GM18499 (cell line): Measurements from ENCODE around the gene ITSN1.
"Not testable (repeated sequence)": the region's sequence is repeated elsewhere in the genome, so short reads cannot be mapped to it uniquely, and the experiment has no call there.

Source experiments
- ATAC-seq: cut with Tn5 transposase; IDR thresholded peaks from one replicate; pipeline ENCODE4 v1.9.1; 2021; ENCODE audit warnings: moderate number of reproducible peaks; ENCODE audit not compliant: insufficient read depth, unreplicated experiment

ITSN1 gene

DNA sequence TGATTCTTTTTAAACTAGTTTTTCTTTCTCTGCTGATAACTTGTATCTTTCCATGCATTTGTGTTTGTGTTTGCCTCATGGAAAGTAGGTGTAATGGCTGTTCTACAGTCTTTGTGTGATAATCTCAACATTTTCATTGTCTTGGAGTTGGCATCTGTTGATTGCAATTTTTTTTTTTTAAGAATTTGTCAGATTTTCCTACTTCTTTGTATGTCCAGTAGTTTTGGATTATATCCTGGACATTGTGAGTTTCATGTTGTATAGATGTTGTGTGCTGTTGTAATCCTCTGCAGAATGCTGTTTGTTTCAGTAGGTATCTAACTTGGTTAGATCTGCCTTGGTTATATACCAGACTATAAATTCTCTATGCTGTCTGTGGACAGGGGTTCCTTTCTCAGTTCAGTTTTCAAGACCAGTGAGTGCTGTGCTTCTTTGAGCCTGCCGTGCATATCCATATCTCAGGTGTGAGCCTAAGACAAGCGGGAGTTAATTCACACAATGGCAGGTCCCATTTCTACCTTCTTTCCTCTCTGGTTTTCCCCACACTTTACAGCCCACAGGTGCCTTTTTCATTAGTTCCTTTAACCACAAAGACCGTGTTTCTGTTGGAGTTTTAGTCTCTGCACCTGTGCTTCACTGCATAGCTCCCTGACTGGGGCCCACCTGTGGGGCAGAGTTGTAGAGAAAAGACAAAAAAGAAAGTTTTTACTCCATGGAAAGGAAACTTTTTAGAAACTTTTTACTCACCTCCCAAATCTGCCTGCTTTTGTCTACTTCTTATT is 69.9 kb downstream of the ITSN1 start:
- no peak for ATAC-seq

DNA sequence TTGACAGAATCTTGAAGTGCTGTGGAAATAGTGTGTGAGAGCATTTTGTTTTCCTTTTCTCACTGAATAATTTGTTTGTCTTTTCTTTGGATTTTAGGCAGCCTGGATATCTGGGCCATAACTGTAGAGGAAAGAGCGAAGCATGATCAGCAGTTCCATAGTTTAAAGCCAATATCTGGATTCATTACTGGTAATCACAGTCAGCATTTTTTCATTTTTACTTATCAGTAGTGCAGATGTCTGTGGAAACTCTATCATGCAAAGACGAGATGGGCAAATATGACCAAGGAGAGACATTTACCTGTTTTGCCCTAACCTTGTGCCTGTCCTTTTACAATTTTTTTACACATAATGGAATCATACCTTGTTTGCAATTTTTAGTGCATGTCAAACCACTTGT is 78.8 kb downstream of the ITSN1 start:
- ATAC-seq: no peak

DNA sequence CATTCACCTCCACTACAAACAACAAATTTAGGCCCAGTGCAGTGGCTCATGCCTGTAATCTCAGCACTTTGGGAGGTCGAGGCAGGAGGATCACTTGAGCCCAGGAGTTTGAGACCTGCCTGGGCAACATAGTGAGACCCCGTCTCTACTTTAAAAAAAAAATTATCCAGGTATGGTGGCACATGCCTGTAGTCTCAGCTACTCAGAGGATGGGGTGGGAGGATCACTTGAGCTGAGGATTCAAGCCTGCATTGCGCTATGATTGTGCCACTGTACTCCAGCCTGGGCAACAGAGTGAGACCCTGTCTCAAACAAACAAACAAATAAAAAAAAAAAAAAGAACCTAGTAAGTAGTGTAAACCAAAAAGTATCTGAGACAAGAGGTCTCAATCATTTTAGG is 86.8 kb downstream of the ITSN1 start:
- not testable (repeated sequence) for ATAC-seq

DNA sequence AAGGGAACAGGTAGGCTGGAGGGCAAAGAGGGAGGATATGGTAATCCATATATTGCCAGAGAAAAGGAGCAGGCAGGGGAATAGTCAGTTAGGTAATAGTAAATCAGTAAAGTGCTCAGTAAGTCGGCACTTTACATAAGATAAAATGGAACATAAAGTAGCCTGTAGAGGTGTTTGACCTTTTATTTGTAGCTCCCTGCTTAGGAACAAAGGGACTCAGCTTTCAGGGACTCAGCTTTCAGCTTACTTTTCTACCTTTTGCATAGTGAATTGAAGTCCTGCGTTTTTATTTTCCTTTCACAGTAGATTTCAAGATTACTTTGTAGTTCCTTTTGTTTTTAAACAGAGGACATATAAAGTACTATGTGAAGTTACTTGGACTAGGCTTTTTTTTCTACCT is 87.3 kb downstream of the ITSN1 start:
- no peak for ATAC-seq

DNA sequence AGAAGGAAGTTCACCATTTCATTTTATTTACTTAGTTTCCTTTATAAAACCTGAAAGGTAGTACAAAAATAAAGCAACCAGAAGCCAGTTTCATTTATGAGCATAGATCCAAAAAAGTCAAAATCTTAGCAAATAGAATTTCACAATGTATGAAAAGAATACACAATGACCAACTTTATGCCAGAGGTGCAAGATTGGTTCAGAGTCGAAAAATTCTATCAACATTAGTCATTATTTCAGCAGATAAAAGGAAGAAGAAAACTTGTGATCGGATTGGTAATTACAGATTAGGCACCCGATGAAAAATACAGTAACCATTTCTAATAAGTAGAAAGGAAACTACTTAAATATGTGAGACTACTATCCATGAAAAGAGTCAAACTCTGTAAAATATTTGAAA is 89.1 kb downstream of the ITSN1 start:
- ATAC-seq: no peak

DNA sequence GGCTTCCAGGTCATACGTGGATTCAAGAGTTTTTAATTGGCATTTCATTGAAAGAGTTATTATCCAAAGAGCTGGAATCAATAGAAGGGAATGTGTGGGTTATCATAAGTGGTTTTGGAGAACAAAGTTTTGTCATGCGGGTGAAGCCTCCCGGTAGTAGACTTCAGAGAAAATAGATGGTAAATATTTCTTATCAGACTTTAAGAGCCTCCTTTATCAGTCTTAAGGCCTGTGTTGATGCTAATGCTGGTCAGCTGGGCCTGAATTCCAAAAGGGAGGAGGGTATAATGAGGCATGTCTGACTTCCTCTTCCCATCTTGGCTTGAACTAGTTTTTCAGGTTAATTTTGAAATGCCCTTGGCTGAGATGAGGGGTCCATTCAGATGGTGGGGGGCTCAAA is 89.7 kb downstream of the ITSN1 start:
- no peak for ATAC-seq

DNA sequence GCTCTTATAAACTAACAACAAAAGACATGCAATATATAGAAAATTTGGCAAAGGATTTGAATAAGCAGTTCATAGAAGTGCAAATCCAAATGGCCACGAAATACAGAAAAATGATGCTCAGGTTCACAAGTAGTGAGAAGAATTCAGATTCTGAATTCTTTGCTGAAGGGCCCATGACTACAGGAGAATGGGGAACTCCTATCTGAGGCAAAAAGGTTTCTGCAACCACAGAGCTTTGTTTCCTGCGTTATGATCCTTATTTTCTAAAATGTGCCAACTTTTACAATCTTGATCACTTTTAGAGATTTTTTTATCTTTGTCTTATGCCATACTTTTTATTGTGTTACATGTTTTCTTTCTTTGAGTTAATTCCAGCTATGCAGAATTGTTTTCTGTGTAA is 91.3 kb downstream of the ITSN1 start:
- ATAC-seq: no peak

DNA sequence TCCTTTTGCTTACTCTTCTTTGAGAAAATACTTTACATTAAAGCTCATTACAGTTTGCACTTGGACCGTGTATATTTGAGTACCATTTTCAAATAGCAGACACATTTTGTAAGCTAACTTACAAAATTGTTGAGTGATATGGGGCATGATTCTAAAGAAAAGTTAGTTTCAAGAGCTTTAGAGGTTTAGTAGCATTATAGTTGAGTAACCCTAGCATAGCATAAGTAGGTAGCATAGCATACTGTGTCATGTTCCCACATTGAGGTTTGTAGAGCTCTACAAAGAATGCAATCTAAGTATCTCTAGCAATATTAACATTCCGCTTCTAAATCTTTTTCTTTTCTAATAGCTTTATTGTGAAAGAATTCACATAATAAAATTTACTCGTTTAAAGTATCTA is 92.0 kb downstream of the ITSN1 start:
- ATAC-seq: no peak

DNA sequence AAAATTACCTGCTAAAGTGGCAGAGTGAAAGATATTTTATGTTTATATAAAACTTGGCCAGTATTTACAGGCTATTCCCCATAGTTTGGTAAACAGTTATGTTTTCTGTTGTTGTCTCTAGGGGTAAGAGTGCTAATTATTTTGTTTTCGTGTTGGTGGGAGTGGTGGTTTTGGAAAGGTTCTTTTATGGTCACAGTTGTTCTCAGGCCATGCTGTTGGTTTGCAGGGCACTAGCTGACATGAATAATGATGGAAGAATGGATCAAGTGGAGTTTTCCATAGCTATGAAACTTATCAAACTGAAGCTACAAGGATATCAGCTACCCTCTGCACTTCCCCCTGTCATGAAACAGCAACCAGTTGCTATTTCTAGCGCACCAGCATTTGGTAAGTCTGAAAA is 92.5 kb downstream of the ITSN1 start:
- no peak for ATAC-seq

DNA sequence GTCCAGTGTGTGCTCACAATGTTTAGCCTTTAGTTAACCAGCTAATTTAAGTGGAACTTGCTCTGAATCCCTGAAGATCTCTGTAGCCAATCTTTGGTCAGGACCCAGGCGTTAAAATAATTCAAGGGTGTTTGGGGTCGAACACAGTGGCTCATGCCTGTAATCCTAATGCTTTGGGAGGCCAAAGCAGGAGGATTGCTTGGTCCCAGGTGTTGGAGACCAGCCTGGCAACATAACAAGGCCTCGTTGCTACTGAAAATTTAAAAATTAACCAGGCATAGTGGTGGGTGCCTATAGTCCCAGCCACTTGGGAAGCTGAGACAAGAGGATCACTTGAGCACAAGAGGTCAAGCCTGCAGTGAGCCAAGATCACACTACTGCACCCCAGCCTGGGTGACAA is 94.3 kb downstream of the ITSN1 start:
- ATAC-seq: no peak

DNA sequence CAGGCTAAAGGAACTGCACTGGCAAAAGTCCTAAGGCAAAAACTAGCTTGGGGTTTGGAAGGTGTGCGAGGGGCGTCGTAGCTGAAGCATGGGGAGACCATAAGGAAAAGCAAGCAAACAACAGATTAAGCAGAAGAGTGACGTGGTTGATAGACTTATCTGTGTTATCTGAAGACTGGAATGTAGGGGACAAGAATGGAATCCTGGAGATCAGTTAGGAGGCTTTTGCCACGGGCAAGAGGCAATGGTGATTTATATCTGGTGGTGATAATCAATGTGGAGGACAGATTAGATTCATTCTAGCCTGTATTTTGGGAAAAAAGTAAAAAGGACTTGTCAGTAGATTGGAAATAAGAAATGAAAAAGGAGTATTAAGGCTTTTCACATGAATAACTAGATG is 97.4 kb downstream of the ITSN1 start:
- no peak for ATAC-seq

DNA sequence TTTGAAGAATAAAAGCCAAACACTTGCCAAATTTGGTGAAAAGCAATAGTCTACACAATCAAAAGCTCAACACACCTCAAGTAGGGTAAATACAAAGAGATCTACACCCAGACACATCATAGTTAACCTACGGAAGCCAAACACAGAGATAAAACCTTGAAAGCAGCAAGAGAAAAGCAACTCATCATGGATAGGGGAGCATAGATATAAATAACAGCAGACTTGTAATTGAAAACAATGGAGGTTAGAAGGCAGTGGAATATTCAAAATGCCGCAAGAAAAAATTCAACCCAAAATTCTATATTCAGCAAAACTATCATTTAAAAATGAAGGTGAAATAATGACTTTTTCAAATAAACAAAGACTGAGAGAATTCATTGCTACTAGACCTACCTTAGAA is 105.1 kb downstream of the ITSN1 start:
- ATAC-seq: no peak

DNA sequence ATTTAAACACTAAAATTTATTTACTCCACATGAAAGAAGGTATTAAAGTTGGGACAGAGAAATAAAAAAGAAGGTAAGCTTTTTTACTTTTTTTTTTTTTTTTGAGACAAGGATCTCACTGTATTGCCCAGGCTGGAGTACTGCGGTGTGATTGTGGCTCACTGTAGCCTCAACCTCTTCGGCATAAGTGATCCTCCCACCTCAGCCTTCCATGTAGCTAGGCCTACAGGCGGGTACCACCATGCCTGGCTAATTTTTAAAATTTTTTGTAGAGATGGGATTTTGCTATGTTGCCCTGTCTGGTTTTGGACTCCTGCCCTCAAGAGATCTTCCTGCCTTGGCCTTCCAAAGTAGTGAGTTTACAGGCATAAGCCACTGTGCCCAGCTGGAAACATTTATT is 106.6 kb downstream of the ITSN1 start:
- no peak for ATAC-seq

DNA sequence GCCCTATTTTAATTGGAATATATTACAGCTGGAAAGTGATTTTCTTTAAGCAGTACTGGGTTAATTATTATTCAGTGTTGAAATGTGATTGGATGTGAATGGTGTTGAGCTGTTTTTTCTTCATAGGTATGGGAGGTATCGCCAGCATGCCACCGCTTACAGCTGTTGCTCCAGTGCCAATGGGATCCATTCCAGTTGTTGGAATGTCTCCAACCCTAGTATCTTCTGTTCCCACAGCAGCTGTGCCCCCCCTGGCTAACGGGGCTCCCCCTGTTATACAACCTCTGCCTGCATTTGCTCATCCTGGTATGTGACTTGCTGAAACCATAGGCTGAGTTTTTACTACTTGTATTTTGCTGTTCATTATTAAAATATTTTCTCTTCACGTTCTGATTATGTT is 107.7 kb downstream of the ITSN1 start:
- ATAC-seq: no peak

DNA sequence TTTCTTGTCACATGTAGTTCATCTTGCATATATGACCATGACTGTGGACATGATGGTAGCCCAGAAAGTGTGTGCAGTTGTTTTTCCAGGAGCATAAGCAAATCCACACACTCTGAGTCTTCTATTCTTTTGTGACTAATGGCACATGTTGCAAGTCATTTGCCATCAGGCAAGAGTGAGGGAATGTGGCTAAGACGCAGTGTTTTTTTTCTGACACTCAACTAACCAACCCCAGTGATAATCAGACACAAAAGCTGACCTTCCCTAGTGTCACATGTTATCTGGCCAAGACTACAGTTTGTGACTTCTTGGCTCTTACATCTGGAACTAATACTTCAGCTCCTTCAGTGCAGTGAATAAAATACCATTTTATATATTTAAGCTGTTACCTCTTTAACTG is 108.8 kb downstream of the ITSN1 start:
- ATAC-seq: no peak

DNA sequence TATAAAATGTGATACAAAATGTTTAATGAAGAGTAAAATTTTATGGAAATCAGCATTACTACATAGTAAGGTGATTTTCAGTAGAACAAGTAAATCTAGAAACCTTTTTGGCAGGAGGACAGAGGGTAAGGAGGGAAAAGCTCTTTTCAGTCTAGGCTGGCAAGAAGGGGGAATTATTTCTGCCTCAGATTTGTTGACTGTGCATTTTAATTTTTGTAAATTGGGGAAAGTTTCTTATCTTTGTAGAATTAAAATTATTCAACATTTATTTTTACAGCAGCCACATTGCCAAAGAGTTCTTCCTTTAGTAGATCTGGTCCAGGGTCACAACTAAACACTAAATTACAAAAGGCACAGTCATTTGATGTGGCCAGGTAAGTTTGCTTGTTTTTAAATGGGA is 109.2 kb downstream of the ITSN1 start:
- ATAC-seq: no peak

DNA sequence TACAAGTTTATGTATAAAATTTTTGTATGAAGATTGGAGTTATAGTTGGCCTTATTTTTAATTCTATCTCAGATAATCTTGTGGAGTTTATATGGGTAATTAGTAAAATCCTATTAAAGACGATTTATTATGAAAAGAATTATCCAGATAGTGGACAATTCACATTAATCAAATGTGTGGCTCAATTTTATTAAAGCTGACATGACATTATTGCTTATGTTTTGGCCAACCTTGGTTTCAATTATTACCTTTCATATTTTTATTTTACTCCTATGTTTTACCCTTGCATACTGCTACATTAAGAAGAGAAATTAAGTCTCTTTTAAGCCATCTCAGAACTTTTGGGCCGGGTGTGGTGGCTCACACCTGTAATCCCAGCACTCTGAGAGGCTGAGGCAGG is 110.0 kb downstream of the ITSN1 start:
- no peak for ATAC-seq

DNA sequence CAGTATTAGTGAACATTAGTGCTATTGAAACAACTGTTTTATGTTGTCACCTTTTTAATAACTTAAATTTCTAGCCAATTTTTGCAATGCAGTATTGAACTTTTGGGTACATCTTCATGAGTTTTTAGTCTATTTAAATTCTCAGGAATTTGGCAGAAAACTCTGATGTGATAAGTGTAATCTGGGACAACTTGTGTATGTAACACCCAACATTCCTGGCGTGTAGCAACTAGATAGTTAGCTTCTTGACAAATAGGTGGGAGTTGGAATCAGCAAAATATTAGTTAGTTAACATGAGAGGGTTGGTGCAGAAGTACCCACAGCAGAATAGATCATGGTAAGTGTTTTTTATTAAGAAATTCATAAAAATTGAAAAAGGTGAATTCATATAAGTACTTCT is 111.6 kb downstream of the ITSN1 start:
- no peak for ATAC-seq

DNA sequence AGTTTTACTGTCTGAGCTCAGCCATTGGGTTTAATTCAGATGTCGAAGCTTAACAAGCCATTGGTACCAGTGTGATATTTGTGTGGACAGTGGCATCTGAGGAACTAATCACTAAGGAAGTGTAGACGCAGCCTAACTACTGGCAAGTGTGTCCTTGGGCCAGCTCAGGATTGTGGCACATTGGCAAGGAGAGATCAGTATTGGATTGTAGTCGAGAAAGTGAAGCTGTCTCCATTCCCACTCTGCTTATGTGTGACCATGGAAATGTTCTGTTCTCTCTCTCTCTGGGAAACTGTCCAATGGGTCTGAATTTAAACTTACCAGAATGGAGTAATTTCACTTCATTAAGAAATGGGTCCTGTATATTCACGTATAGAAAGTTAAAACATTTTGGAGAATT is 112.2 kb downstream of the ITSN1 start:
- ATAC-seq: no peak

DNA sequence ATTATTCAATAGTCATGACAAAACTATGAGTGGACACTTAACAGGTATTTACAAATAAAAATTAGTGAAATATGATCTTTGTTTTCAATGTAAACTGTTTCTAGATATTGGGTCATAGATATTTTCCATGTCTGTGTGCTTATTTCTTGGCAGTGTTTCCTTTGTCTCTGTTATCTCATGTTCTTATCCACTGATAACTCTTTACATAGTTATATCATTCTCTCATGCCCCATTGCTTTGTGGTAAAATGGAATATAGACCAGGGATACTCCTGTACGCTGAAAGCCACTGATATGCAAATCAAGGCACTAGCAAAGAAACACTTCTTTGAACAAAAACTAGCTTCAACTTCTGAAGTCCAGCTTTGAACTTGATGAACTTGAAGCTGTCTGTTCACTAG is 113.1 kb downstream of the ITSN1 start:
- ATAC-seq: no peak

DNA sequence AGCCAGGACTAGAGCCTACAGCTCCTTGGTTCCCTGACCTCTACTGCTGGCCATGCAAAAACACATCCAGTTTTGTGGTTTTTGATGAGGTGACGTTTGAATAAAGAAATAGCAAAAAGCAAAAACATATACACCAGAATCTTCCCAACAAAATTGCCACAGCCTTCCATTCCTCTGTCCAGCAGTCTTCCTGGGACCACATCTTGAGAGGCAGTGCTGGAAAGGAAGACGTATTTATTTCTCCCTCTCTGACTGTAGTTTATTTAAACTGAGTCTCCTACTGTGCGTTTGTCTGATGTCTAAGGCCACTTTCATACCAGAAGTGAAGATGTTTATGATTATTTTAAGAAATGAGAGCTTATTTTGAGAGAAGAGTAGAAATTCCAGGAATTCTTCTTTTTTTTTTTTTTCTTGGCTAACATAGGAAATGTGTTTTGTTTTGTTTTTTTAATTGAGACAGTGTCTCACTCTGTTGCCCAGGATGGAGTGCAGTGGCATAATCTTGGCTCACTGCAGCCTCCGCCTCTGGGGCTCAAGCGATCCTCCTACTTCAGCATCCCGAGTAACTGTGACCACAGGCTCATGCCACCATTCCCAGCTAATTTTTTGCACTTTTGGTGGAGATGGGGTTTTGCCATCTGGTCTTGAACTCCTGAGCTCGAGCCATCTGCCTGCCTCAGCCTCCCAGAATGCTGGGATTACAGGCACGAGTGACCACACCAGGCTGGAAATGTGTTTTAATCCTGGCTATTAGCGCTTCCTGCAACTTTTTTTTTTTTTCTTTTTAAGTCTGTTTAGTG is 118.5 kb downstream of the ITSN1 start:
- no peak for ATAC-seq

DNA sequence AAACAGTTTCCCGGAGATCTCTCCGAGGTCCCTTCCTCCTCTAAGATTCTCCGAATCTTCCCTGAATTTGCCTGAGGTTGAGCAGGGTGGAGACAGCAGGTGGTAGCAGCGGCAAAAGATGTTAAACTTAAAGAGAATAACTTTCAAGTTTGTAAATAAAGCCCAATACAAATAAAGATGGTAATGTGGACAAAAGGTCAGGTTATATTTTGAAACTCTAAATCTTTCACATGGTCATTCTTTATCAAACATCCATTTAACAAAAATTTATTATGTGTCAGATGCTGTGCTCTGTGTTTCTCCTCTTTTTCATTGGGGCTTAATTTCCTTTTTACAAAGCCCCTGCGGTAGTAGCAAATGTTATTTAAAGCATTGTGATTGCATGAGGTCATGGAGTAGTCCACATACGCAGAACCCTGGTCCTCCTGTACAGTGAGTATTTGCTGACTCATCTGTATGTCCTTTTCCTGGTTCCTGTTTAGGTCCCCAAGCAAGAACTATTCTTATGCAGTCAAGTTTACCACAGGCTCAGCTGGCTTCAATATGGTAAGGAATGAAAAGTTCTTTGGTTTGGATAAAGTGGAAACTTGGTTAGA is 119.2 kb downstream of the ITSN1 start:
- ATAC-seq: no peak
